Upper lobe of left lung (tissue), 4 donors: ENCODE data around the gene NHSL1.

Experiments used
- CTCF ChIP-seq, 6 experiments: fragments of 450-650 bp in 4 of 6; fragments of 200-600 bp in 2 of 6; sonication (generic) in 2 of 6; IDR thresholded peaks; one replicate each; pipeline ENCODE4 v1.5.1; 2016 to 2019; ENCODE audit warnings: antibody characterized with exemption in 6 of 6
- EP300 ChIP-seq, 4 donors: sonication (generic); formaldehyde crosslinking; IDR thresholded peaks; one replicate each; pipeline ENCODE4 v1.5.1; 2017; ENCODE audit warnings: antibody characterized with exemption in 4 of 4, control low read depth in 2 of 4
- POLR2A ChIP-seq, 4 donors: fragments of 450-650 bp; IDR thresholded peaks; one replicate each; pipeline ENCODE4 v1.5.1; 2016 to 2017; ENCODE audit warnings: antibody characterized with exemption in 4 of 4, mild to moderate bottlenecking in 2 of 4

GRCh38 chr6:138543657-138544056 is 44.4 kb upstream of the NHSL1 start:
- TF ChIP-seq CTCF (IDR thresholded peaks at IDR 0.05) (no peak), EP300 (IDR thresholded peaks at IDR 0.05) (no peak), POLR2A (IDR thresholded peaks at IDR 0.05) (no peak)
